Measurements from ENCODE around the gene CLEC16A. TPM values are rescaled to one million over a fixed set of nuclear protein-coding genes. Genes with fewer than 3 reads are reported as not detected.
A peak's percentile ranks its signal among the peaks of the same experiment; 100 is the strongest.

Gene CLEC16A
- total and polyA plus RNA-seq, 9 of the 15 experiments (the other 6 are each of a cell fraction or from before 2014, with no cell fraction given), result 1.00 to 22.3 (median 10.0) TPM

- ATAC-seq, result no peak
- no peak overlapping the region for H3K4me3 ChIP-seq
- H3K9me3 ChIP-seq (replicated peaks; ENCODE audit: control insufficient read depth, insufficient read depth, low read depth, low read length), result no peaks in the 10 kb centered on the region
- H4K20me1 ChIP-seq (replicated peaks; ENCODE audit: control insufficient read depth, insufficient read depth, low read length), result no peaks in the 10 kb centered on the region
- FAIRE-seq, result no peak
- ChIA-PET POLR2A (no interaction called here), CTCF (ENCODE audit: low intra/inter-chr PET ratio) (no interaction called here)
- intact Hi-C loops (cut with micrococcal nuclease) (loop anchor here (2.0 kb wide), 1 partner anchor 29 kb away; no protein-coding TSS in a partner anchor), in situ Hi-C loops (cut with MboI) (no loop called here)
- H3K9ac ChIP-seq (ENCODE audit: insufficient read depth in 1 of 2, low read depth in 2 of 2, low read length in 2 of 2), result no peak overlapping the region
- no peak overlapping the region for H3K27ac ChIP-seq (ENCODE audit: extremely low read depth, low read depth, low read length)
- H3K27me3 ChIP-seq (ENCODE audit: control insufficient read depth in 2 of 2, insufficient read depth in 2 of 2, low read length in 2 of 2), result no peaks in the 10 kb centered on the region
- DNase-seq (ENCODE audit: extremely low read depth in 1 of 4, low spot score in 3 of 4), result no peak
- no peaks in the 10 kb centered on the region for H3K9me1 ChIP-seq (ENCODE audit: control insufficient read depth, insufficient read depth, low read length)
- 53% methylated on average over 5 of the region's 5 CpGs for WGBS (ENCODE audit: insufficient coverage, low coverage, missing lambda C conversion rate)
- no TSS peak for BruUV-seq (replicated peaks)
- TF ChIP-seq SOX6 (IDR thresholded peaks at IDR 0.05) (peak; percentile 49; the same call in 1 of the 2 replicates), ELK1 (CRISPR knock-in tag; IDR thresholded peaks at IDR 0.05) (no peak), SMARCA4 (IDR thresholded peaks at IDR 0.05) (0 out of 2 replicates have a peak, but pooled peaks have one; percentile 11), CBFA2T3 (IDR thresholded peaks at IDR 0.05) (peak; percentile 49; the same call in 1 of the 2 replicates), MEIS2 (IDR thresholded peaks at IDR 0.05; ENCODE audit: partially characterized antibody) (peak; percentile 57), RCOR1 (IDR thresholded peaks at IDR 0.05; ENCODE audit: borderline replicate concordance in 1 of 2, low read depth in 2 of 2, low read length in 2 of 2) (peak in 1 of 2 experiments; percentile 25; a peak in 1 of 4 replicates), PHF21A (IDR thresholded peaks at IDR 0.05; ENCODE audit: borderline replicate concordance, low read depth) (no peak), ZNF766 (CRISPR knock-in tag; conservative IDR thresholded peaks at IDR 0.05) (peak; percentile 60; the same call in 1 of the 2 replicates), HMGXB4 (CRISPR knock-in tag; IDR thresholded peaks at IDR 0.05) (no peak)
- TF ChIP-seq, protein P1, sequence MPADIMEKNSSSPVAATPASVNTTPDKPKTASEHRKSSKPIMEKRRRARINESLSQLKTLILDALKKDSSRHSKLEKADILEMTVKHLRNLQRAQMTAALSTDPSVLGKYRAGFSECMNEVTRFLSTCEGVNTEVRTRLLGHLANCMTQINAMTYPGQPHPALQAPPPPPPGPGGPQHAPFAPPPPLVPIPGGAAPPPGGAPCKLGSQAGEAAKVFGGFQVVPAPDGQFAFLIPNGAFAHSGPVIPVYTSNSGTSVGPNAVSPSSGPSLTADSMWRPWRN (IDR thresholded peaks at IDR 0.05; ENCODE audit: low read depth), result peak; percentile 72
- TF ChIP-seq, protein P2, sequence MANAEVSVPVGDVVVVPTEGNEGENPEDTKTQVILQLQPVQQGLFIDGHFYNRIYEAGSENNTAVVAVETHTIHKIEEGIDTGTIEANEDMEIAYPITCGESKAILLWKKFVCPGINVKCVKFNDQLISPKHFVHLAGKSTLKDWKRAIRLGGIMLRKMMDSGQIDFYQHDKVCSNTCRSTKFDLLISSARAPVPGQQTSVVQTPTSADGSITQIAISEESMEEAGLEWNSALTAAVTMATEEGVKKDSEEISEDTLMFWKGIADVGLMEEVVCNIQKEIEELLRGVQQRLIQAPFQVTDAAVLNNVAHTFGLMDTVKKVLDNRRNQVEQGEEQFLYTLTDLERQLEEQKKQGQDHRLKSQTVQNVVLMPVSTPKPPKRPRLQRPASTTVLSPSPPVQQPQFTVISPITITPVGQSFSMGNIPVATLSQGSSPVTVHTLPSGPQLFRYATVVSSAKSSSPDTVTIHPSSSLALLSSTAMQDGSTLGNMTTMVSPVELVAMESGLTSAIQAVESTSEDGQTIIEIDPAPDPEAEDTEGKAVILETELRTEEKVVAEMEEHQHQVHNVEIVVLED (CRISPR knock-in tag; IDR thresholded peaks at IDR 0.05), result no peak
- TF ChIP-seq, protein P3, sequence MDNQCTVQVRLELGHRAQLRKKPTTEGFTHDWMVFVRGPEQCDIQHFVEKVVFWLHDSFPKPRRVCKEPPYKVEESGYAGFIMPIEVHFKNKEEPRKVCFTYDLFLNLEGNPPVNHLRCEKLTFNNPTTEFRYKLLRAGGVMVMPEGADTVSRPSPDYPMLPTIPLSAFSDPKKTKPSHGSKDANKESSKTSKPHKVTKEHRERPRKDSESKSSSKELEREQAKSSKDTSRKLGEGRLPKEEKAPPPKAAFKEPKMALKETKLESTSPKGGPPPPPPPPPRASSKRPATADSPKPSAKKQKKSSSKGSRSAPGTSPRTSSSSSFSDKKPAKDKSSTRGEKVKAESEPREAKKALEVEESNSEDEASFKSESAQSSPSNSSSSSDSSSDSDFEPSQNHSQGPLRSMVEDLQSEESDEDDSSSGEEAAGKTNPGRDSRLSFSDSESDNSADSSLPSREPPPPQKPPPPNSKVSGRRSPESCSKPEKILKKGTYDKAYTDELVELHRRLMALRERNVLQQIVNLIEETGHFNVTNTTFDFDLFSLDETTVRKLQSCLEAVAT (IDR thresholded peaks at IDR 0.05), result 0 out of 4 replicates have a peak, but pooled peaks of 1 of the 2 experiments have one; percentile 4
- no peak overlapping the region for H3K4me2 ChIP-seq (ENCODE audit: insufficient read depth, low read length)
- no peak overlapping the region for H2AFZ ChIP-seq (ENCODE audit: low read depth, low read length)
- peaks cover 11% of the 10 kb centered on the region; the same call in 1 of the 3 replicates for H3K36me3 ChIP-seq (ENCODE audit: control insufficient read depth, insufficient read depth, low read length)
- no peaks in the 10 kb centered on the region for H3K79me2 ChIP-seq (ENCODE audit: control insufficient read depth, insufficient read depth, low read length)
- peaks cover 14% of the 10 kb centered on the region in 2 experiments for H3K4me1 ChIP-seq (replicated peaks in 1 of 2; ENCODE audit: control insufficient read depth in 2 of 2, insufficient read depth in 2 of 2, low read length in 2 of 2)
Observed at GRCh38 chr16:11071829-11072228, 127.5 kb downstream of the CLEC16A start.

All from K562 (cell line).